GM12878 (cell line): ENCODE measurements around the gene ZCCHC8. TPM values are rescaled to one million over a fixed set of nuclear protein-coding genes. Genes with fewer than 3 reads are reported as not detected.

Experiments used
- ATAC-seq: fragments of 200-7000 bp; cut with Tn5 transposase; 3 replicates; pipeline ENCODE4 v1.9.1; 2020; ENCODE audit warnings: mild to moderate bottlenecking, moderate library complexity
- BruUV-seq: library from RNA; stranded (reverse); fragments of 400-500 nt; replicated peaks from 2 replicates; lab custom pipeline; 2021; lab: Mats Ljungman, UMichigan
- CTCF ChIA-PET: fragments of 300-600 bp; sonication (Branson Sonifier 250); formaldehyde crosslinking; extraction: SDS; loops from one replicate; lab custom pipeline; 2021; ENCODE audit warnings: inconsistent platforms; lab: Yijun Ruan, JAX
- POLR2A ChIA-PET: fragments of 350-600 bp; formaldehyde crosslinking; extraction: SDS; loops from one replicate; lab custom pipeline; 2021; ENCODE audit warnings: inconsistent platforms; lab: Charles Lee
- RAD21 ChIA-PET: fragments of 300-600 bp; sonication (Branson Sonifier 250); formaldehyde crosslinking; loops from one replicate; lab custom pipeline; 2023; ENCODE audit warnings: antibody characterized with exemption; ENCODE audit not compliant: unreplicated experiment; lab: Charles Lee
- SMC1A ChIA-PET: fragments of 300-600 bp; sonication (Branson Sonifier 250); formaldehyde crosslinking; loops from one replicate; lab custom pipeline; 2023; ENCODE audit not compliant: unreplicated experiment, uncharacterized antibody; lab: Charles Lee
- DNase-seq: peaks from one replicate; pipeline ENCODE4 v3.0.0-alpha.2; 2011; ENCODE audit warnings: low read depth, low spot score
- FAIRE-seq: peaks from 3 replicates; lab custom pipeline; 2011; peaks lifted over from hg19 to GRCh38; lab: Jason Lieb, UNC
- H2AFZ ChIP-seq: 2 replicates; pipeline ENCODE4 v1.6.0; 2011; ENCODE audit warnings: low read depth, low read length, control low read depth; ENCODE audit not compliant: control insufficient read depth
- H3K27ac ChIP-seq: 2 replicates; pipeline ENCODE4 v1.5.1; 2011; ENCODE audit warnings: control low read depth; ENCODE audit not compliant: control insufficient read depth, insufficient read depth
- H3K27me3 ChIP-seq, 2 experiments: replicated peaks in 1 of 2; 2 replicates each; pipeline versions ENCODE4 v1.6.0 to v1.6.1; 2011; ENCODE audit warnings: low read length in 1 of 2; ENCODE audit not compliant: control insufficient read depth in 2 of 2, insufficient read depth in 2 of 2
- H3K36me3 ChIP-seq, 2 experiments: 2 replicates each; pipeline ENCODE4 v1.5.1; 2011; ENCODE audit warnings: low read length in 1 of 2; ENCODE audit not compliant: control insufficient read depth in 2 of 2, insufficient read depth in 2 of 2
- H3K4me1 ChIP-seq: 2 replicates; pipeline ENCODE4 v1.6.1; 2011; ENCODE audit warnings: mild to moderate bottlenecking, low read length, moderate library complexity, mixed read lengths; ENCODE audit not compliant: control insufficient read depth, insufficient read depth
- H3K4me2 ChIP-seq: 2 replicates; pipeline ENCODE4 v1.6.0; 2011; ENCODE audit warnings: control low read depth; ENCODE audit not compliant: control insufficient read depth, insufficient read depth
- H3K4me3 ChIP-seq: fragments of 200-600 bp; sonication (generic); 2 replicates; pipeline ENCODE4 v1.5.1; 2016
- H3K79me2 ChIP-seq: 2 replicates; pipeline ENCODE4 v1.6.0; 2011; ENCODE audit warnings: low read length; ENCODE audit not compliant: control insufficient read depth, insufficient read depth
- H3K9ac ChIP-seq: 2 replicates; pipeline ENCODE4 v1.8.0; 2011; ENCODE audit warnings: low read length, control low read depth, mixed read lengths; ENCODE audit not compliant: control insufficient read depth, insufficient read depth
- H3K9me3 ChIP-seq: replicated peaks from 3 replicates; pipeline ENCODE4 v1.5.1; 2011; ENCODE audit warnings: mild to moderate bottlenecking, low read length; ENCODE audit not compliant: control insufficient read depth, insufficient read depth
- H4K20me1 ChIP-seq: 2 replicates; pipeline ENCODE4 v1.6.0; 2011; ENCODE audit not compliant: control insufficient read depth, insufficient read depth
- BRCA1 ChIP-seq: IDR thresholded peaks from 2 replicates; pipeline ENCODE4 v1.6.1; 2011; ENCODE audit warnings: low read depth, low read length, improper control_type of control experiment
- CREM ChIP-seq: IDR thresholded peaks from 2 replicates; pipeline ENCODE4 v1.6.1; 2014; ENCODE audit warnings: antibody characterized with exemption, low read depth
- POLR2AphosphoS5 ChIP-seq: IDR thresholded peaks from 2 replicates; pipeline ENCODE4 v1.6.1; 2011; ENCODE audit warnings: mild to moderate bottlenecking, low read length, inconsistent platforms
- SREBF2 ChIP-seq: IDR thresholded peaks from 2 replicates; pipeline ENCODE4 v1.6.1; 2012; ENCODE audit warnings: mild to moderate bottlenecking, low read length
- YY1 ChIP-seq: IDR thresholded peaks from 2 replicates; pipeline ENCODE4 v1.6.1; 2011; ENCODE audit warnings: low read depth, mild to moderate bottlenecking, low read length
- WGBS: methylation state at CpG from one replicate; pipeline ENCODE4 v1.1.6; 2016; ENCODE audit warnings: low lambda C conversion rate; ENCODE audit not compliant: insufficient replicate concordance, insufficient coverage; ENCODE audit errors: missing lambda C conversion rate; 5-methylcytosine and 5-hydroxymethylcytosine counted together
- in situ Hi-C: fragments of 300-500 bp; cut with MboI; formaldehyde crosslinking; loops from 9 replicates; pipeline ENCODE4 v1.14.3; 2018; ENCODE audit warnings: mixed read lengths
- intact Hi-C: fragments of 100-400 bp; cut with micrococcal nuclease; formaldehyde crosslinking; loops from one replicate; pipeline ENCODE4 v1.14.2; 2022; ENCODE audit not compliant: unreplicated experiment
- polyA plus RNA-seq, 11 experiments: library from polyadenylated mRNA; depleted of rRNA in 4 of 11; unstranded in 6 of 11; stranded (reverse) in 5 of 11; fragments of >200 nt; fragmentation: Nextera tagmentation in 4 of 11; fragmentation: Illumina TruSeq in 1 of 11; extraction: Ambion mirVana in 4 of 11; extraction: Trizol in 1 of 11; gene quantifications; 1 replicate in 1 of 11; 2 replicates in 10 of 11; pipeline versions ENCODE4 v1.2.1 to v1.2.3, GENCODE V29; 2011 to 2016; ENCODE audit warnings: inconsistent platforms in 2 of 11, missing spikeins in 2 of 11, low read depth in 1 of 11
- total RNA-seq, 4 experiments: library from RNA; depleted of rRNA in 3 of 4; stranded (reverse); fragments of >200 nt in 3 of 4; fragmentation: Illumina TruSeq in 1 of 4; extraction: Trizol in 1 of 4; gene quantifications; 2 replicates each; pipeline versions ENCODE4 v1.2.1 to v1.2.3, GENCODE V29; 2013 to 2021
- TF ChIP-seq, protein P1 (sequence below): fragments of 450-650 bp; IDR thresholded peaks from 2 replicates; pipeline ENCODE4 v1.6.1; 2017; ENCODE audit warnings: antibody characterized with exemption, mild to moderate bottlenecking, moderate library complexity

Gene ZCCHC8
- total and polyA plus RNA-seq, 10 of the 15 experiments (the other 5 are each of a cell fraction or from before 2014, with no cell fraction given), result 8.8 to 34.8 (median 21.7) TPM

DNA sequence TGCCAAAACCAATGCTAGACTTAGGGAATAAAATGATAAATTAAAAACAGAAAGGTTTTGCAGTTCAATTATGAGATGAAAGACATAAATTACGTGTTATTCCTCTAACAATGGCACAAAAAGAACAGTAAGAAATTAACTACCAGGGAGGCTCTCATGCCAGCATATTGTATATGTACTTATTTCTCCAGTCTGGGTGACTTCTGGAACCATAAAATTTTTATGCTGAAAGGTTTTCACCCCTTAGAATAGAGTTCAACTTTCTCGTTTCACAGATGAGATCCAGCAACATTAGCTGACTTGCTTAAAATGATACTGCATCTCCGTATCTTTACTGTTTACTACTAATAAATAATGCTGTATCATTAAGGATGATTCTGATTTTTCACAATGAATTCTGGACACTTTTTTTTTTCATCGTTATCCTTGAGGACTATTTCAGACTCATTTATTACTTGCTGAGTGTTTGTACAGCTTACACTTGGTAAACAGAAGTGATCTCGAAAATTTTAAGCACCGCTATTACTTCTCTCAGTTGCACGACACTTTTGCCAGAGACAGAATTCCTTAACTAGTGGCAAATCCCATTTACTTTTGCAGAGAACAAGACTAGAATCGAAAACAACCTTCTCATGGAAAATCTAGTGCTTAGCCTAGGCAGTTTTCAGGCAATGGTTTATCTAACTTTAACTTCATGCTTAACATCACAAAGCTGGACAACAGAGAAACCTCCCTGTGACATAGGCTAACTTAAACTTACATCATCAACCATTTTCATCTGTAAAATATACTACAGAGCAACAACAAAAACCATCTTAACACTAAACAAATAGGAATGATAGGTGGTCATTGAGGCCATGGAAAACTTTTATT lies 23.4 kb upstream of the ZCCHC8 start:
- under 1% methylated on average over 8 of the region's 8 CpGs for WGBS
- H3K36me3 ChIP-seq, result peaks cover 1 to 36% of the 10 kb centered on the region in 2 experiments
- H3K4me1 ChIP-seq, result peaks cover 12% of the 10 kb centered on the region
- no TSS peak for BruUV-seq
- H3K4me3 ChIP-seq, result peak overlapping the region; percentile 69
- intact Hi-C loops, result loop anchor here (2.0 kb wide), 1 partner anchor 15 kb away; no protein-coding TSS in a partner anchor
- FAIRE-seq, result no peak
- H3K4me2 ChIP-seq, result peak overlapping the region; percentile 46
- POLR2A ChIA-PET, result interaction anchor here (0.7 to 9.7 kb wide), 3 partner anchors 11 to 24 kb away, joined by 3 to 160 read pairs (median 3); partner anchors contain the start of gene ZCCHC8
- H3K79me2 ChIP-seq, result peaks cover 93% of the 10 kb centered on the region
- H4K20me1 ChIP-seq, result 0 out of 2 replicates have a peak, but pooled peaks cover 4% of the 10 kb centered on the region
- peak; percentile 53; the same call in 1 of the 2 replicates for TF ChIP-seq POLR2AphosphoS5
- TF ChIP-seq BRCA1, result no peak
- no peak for TF ChIP-seq CREM
- TF ChIP-seq, protein P1, sequence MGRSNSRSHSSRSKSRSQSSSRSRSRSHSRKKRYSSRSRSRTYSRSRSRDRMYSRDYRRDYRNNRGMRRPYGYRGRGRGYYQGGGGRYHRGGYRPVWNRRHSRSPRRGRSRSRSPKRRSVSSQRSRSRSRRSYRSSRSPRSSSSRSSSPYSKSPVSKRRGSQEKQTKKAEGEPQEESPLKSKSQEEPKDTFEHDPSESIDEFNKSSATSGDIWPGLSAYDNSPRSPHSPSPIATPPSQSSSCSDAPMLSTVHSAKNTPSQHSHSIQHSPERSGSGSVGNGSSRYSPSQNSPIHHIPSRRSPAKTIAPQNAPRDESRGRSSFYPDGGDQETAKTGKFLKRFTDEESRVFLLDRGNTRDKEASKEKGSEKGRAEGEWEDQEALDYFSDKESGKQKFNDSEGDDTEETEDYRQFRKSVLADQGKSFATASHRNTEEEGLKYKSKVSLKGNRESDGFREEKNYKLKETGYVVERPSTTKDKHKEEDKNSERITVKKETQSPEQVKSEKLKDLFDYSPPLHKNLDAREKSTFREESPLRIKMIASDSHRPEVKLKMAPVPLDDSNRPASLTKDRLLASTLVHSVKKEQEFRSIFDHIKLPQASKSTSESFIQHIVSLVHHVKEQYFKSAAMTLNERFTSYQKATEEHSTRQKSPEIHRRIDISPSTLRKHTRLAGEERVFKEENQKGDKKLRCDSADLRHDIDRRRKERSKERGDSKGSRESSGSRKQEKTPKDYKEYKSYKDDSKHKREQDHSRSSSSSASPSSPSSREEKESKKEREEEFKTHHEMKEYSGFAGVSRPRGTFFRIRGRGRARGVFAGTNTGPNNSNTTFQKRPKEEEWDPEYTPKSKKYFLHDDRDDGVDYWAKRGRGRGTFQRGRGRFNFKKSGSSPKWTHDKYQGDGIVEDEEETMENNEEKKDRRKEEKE, result no peak
- TF ChIP-seq SREBF2, result no peak
- TF ChIP-seq YY1, result no peak
- TF ChIP-seq, all 136 proteins: peak for 1
- H3K9ac ChIP-seq, result peak overlapping the region; percentile 62
- H2AFZ ChIP-seq, result no peak overlapping the region
- peak overlapping the region; percentile 1; the same call in 1 of the 2 replicates for H3K27ac ChIP-seq
- ChIA-PET RAD21 (interaction anchor here (0.8 to 3.0 kb wide), 3 partner anchors 19 to 26 kb away, joined by 3 to 14 read pairs (median 4); partner anchors contain the start of gene ZCCHC8), SMC1A (interaction anchor here (0.6 to 2.6 kb wide), 9 partner anchors 12 to 101 kb away, joined by 3 to 34 read pairs (median 3); partner anchors contain the start of gene ZCCHC8), CTCF (interaction anchor here (0.5 to 2.8 kb wide), 7 partner anchors 11 to 806 kb away, joined by 3 to 13 read pairs (median 4); partner anchors contain the start of gene ZCCHC8)
- no peaks in the 10 kb centered on the region for H3K9me3 ChIP-seq
- DNase-seq (no peak), ATAC-seq (no peak)
- in situ Hi-C loops, result no loop called here
- no peaks in the 10 kb centered on the region for H3K27me3 ChIP-seq
